Tibial nerve (tissue), 3 donors: Measurements from ENCODE around the gene EPB41L4B.

Experiments
- CTCF ChIP-seq, 5 experiments: fragments of 200-600 bp in 3 of 5; fragments of 450-650 bp in 2 of 5; sonication (generic) in 3 of 5; IDR thresholded peaks; one replicate each; pipeline ENCODE4 v1.5.1; 2016 to 2019; ENCODE audit warnings: antibody characterized with exemption in 5 of 5, mild to moderate bottlenecking in 3 of 5, moderate library complexity in 2 of 5
- POLR2A ChIP-seq, 2 donors: fragments of 450-650 bp; IDR thresholded peaks; one replicate each; pipeline ENCODE4 v1.6.1; 2017; ENCODE audit warnings: antibody characterized with exemption in 2 of 2, mild to moderate bottlenecking in 2 of 2, moderate library complexity in 2 of 2

- TF ChIP-seq POLR2A (IDR thresholded peaks at IDR 0.05) = no peak
- no peak for TF ChIP-seq CTCF (IDR thresholded peaks at IDR 0.05)
Observed at GRCh38 chr9:109182550-109182939, 138.3 kb downstream of the EPB41L4B start.
